ENCODE results near the gene DDX49. TPM values are rescaled to one million over a fixed set of nuclear protein-coding genes. Genes with fewer than 3 reads are reported as not detected.

The DDX49 gene
- polyA plus RNA-seq, 1 of the 3 experiments (the other 2 are of a cell fraction) = 86.8 TPM

DNA sequence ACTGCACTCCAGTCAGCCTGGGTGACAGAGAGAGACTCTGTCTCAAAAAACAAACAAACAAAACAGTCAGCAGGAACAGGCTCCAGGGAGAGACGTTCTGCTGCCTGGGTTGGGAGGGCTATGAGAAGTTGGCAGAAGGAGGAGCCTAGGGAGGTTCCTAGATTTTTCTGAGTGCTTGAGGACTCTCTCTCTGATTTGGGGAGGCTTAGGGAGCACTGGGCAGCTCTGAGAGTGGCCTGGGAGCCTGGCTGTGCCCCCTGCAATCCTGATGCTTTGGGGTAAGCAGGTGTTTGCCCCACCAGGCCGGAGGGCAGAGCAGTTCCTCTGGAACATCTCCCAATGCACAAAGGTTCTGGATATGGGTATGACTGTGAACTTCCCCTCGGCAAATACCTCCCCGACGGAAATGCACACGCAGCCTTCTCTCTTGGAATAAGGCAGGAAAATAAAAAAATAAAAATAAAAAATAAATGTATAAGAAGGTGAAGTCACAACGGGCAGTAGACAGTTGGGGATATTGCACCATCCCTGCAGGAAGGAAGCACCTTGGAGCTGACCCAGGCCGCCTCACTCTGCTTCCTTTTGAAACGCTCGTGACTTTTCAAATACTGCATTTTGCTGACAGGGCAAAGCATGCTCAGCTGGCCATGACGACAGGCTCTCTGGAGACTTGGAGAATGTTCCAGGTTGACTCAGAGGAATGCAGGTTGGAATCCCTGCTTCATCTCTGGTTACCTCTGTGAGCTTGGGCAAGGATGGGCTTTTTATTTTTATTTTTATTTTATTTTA, 48.0 kb downstream of the DDX49 start:
- DNase-seq = no peak
- ChIA-PET CTCF (interaction anchor here (0.7 to 2.3 kb wide), 3 partner anchors 19 to 178 kb away, joined by 3 to 6 read pairs (median 3); partner anchors contain the start of gene HOMER3), POLR2A (no interaction called here)
- TF ChIP-seq GABPA (IDR thresholded peaks at IDR 0.05; ENCODE audit: low read depth) = no peak
- TF ChIP-seq SMC3 (IDR thresholded peaks at IDR 0.05; ENCODE audit: low read depth, low read length) = no peak
- no peak for TF ChIP-seq EZH2phosphoT487 (IDR thresholded peaks at IDR 0.05; ENCODE audit: borderline replicate concordance, low read depth)
- no peak for TF ChIP-seq MAX (IDR thresholded peaks at IDR 0.05; ENCODE audit: low read depth)
- no peak for TF ChIP-seq TEAD4 (IDR thresholded peaks at IDR 0.05; ENCODE audit: borderline replicate concordance, insufficient read depth)
- TF ChIP-seq RXRA (IDR thresholded peaks at IDR 0.05; ENCODE audit: borderline replicate concordance, low read depth) = no peak
- TF ChIP-seq, protein P1, sequence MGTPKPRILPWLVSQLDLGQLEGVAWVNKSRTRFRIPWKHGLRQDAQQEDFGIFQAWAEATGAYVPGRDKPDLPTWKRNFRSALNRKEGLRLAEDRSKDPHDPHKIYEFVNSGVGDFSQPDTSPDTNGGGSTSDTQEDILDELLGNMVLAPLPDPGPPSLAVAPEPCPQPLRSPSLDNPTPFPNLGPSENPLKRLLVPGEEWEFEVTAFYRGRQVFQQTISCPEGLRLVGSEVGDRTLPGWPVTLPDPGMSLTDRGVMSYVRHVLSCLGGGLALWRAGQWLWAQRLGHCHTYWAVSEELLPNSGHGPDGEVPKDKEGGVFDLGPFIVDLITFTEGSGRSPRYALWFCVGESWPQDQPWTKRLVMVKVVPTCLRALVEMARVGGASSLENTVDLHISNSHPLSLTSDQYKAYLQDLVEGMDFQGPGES (IDR thresholded peaks at IDR 0.05; ENCODE audit: low read depth, low read length) = no peak
- no peak for TF ChIP-seq USF2 (IDR thresholded peaks at IDR 0.05; ENCODE audit: borderline replicate concordance, low read depth, low read length)
- no peak for TF ChIP-seq EP300 (IDR thresholded peaks at IDR 0.05; ENCODE audit: borderline replicate concordance in 1 of 2, low read depth in 1 of 2, low read length in 1 of 2)
- TF ChIP-seq SIN3A (IDR thresholded peaks at IDR 0.05; ENCODE audit: borderline replicate concordance, low read depth, low read length) = no peak
- no peak for TF ChIP-seq MXI1 (IDR thresholded peaks at IDR 0.05; ENCODE audit: low read depth, low read length)
- no peak for TF ChIP-seq RAD21 (IDR thresholded peaks at IDR 0.05; ENCODE audit: low read length)
- TF ChIP-seq, protein P2, sequence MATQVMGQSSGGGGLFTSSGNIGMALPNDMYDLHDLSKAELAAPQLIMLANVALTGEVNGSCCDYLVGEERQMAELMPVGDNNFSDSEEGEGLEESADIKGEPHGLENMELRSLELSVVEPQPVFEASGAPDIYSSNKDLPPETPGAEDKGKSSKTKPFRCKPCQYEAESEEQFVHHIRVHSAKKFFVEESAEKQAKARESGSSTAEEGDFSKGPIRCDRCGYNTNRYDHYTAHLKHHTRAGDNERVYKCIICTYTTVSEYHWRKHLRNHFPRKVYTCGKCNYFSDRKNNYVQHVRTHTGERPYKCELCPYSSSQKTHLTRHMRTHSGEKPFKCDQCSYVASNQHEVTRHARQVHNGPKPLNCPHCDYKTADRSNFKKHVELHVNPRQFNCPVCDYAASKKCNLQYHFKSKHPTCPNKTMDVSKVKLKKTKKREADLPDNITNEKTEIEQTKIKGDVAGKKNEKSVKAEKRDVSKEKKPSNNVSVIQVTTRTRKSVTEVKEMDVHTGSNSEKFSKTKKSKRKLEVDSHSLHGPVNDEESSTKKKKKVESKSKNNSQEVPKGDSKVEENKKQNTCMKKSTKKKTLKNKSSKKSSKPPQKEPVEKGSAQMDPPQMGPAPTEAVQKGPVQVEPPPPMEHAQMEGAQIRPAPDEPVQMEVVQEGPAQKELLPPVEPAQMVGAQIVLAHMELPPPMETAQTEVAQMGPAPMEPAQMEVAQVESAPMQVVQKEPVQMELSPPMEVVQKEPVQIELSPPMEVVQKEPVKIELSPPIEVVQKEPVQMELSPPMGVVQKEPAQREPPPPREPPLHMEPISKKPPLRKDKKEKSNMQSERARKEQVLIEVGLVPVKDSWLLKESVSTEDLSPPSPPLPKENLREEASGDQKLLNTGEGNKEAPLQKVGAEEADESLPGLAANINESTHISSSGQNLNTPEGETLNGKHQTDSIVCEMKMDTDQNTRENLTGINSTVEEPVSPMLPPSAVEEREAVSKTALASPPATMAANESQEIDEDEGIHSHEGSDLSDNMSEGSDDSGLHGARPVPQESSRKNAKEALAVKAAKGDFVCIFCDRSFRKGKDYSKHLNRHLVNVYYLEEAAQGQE (IDR thresholded peaks at IDR 0.05; ENCODE audit: low read depth, low read length) = no peak
- no peak for TF ChIP-seq YY1 (IDR thresholded peaks at IDR 0.05; ENCODE audit: low read depth)
- no peak for TF ChIP-seq TAF1 (IDR thresholded peaks at IDR 0.05; ENCODE audit: borderline replicate concordance, low read depth, low read length)
- no peaks in the 10 kb centered on the region for H4K20me1 ChIP-seq (ENCODE audit: insufficient read depth)
- H3K79me2 ChIP-seq (ENCODE audit: insufficient read depth) = no peaks in the 10 kb centered on the region
- no peaks in the 10 kb centered on the region for H3K36me3 ChIP-seq (replicated peaks in 1 of 2; ENCODE audit: control insufficient read depth in 1 of 2, insufficient read depth in 2 of 2, low read length in 1 of 2)
- no peaks in the 10 kb centered on the region for H3K27me3 ChIP-seq (ENCODE audit: insufficient read depth)
- peaks cover 22% of the 10 kb centered on the region for H3F3A ChIP-seq (replicated peaks; ENCODE audit: insufficient read depth)
- H3K27ac ChIP-seq (ENCODE audit: low read depth in 2 of 2, low read length in 1 of 2) = no peak overlapping the region
- H3K9me2 ChIP-seq = no peaks in the 10 kb centered on the region
- H3K9ac ChIP-seq = no peak overlapping the region
- peaks cover 0 to 15% of the 10 kb centered on the region in 2 experiments; a peak in 2 of 4 replicates for H3K4me1 ChIP-seq (ENCODE audit: control insufficient read depth in 1 of 2, insufficient read depth in 2 of 2, low read depth in 1 of 2, low read length in 1 of 2)
- H3K4me3 ChIP-seq (ENCODE audit: low read depth in 2 of 2, low read length in 1 of 2) = no peak overlapping the region
- H2AFZ ChIP-seq (ENCODE audit: low read depth) = no peak overlapping the region
- no peak overlapping the region for H3K4me2 ChIP-seq
- no peaks in the 10 kb centered on the region for H3K9me3 ChIP-seq
- 85% methylated on average over 11 of the region's 11 CpGs for WGBS (ENCODE audit: low lambda C conversion rate)
